Measurements from ENCODE around the gene RSPO3.
"Not testable (repeated sequence)": the region's sequence is repeated elsewhere in the genome, so short reads cannot be mapped to it uniquely, and the experiment has no call there.

The RSPO3 gene

DNA sequence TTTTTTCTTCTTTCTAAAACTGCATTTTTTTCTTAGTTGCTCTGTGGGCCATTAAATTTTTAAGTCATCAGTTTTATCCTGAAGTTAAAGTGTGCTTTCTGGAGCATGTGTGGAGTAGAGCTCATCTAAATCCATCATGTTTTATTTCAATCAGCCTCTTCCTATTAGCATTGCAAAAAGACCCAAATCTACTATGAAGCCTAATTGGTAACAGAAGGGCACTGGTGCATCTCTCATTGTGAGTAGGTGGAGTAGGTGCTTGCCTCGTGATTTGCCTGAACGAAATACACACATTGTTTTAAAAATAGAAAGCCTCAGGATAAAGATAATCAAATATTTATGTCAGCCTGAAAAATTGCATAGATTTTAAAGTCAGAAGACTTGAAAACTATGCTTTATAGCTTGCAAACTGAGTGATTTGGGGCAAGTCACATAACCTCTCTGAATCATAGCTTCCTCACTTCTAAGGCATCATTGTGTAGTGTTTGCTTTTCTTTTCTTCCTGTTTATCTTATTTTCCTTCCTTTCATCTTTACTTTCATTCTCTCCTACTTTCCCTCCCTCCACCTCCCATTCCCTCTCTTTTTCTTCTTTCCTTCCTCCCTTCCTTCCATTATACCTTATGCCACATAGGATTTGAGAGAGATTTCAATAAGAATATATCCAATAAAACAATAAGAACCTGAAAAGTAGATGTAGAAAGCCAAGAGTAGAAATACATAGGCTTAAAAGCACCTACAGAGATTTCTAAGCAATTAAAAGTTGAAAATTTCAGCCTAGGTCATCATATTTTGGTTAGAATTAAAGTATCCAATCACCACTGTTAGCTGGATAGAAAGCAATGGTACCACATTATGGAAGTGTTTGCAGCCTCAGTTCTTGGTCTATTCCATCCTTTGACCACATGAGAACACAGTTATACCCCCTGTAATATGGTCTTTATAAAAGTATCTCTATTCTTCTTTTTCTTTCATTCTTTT, 98.6 kb downstream of the RSPO3 start:
- TF ChIP-seq, protein P1, sequence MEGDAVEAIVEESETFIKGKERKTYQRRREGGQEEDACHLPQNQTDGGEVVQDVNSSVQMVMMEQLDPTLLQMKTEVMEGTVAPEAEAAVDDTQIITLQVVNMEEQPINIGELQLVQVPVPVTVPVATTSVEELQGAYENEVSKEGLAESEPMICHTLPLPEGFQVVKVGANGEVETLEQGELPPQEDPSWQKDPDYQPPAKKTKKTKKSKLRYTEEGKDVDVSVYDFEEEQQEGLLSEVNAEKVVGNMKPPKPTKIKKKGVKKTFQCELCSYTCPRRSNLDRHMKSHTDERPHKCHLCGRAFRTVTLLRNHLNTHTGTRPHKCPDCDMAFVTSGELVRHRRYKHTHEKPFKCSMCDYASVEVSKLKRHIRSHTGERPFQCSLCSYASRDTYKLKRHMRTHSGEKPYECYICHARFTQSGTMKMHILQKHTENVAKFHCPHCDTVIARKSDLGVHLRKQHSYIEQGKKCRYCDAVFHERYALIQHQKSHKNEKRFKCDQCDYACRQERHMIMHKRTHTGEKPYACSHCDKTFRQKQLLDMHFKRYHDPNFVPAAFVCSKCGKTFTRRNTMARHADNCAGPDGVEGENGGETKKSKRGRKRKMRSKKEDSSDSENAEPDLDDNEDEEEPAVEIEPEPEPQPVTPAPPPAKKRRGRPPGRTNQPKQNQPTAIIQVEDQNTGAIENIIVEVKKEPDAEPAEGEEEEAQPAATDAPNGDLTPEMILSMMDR (IDR thresholded peaks at IDR 0.05; ENCODE audit: low read depth, low read length, missing control alignments), result no peak
- Histone ChIP-seq H3K27me3 (replicated peaks) (no peaks in the 10 kb centered on the region), H3K36me3 (replicated peaks) (no peaks in the 10 kb centered on the region), H3K4me3 (ENCODE audit: low read depth, low read length) (no peak overlapping the region), H3K27ac (no peak overlapping the region)
- in situ Hi-C loops (cut with HindIII; ENCODE audit: low pct_ligation_motif_present, low sequenced_read_pairs), result no loop called here
- DNase-seq, result no peak

DNA sequence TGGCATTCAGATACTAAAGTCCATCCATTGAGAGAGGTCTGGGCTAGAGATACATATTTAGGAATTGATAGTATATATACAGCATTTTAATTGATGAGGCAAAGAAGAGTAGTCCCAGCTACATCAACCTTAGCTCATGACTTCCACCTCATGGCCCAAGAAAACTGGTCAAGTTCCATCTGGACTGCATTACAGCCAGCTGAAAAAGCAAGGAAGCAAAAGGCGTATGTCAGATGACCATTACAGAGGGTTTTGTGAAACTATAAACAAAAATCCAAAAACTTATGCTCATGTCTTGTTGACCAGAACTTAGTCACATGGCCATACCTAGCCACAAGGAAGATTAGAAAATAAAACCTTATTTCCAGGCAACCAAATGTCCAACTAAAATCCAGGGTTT, 101.4 kb downstream of the RSPO3 start:
- in situ Hi-C loops (cut with HindIII; ENCODE audit: low pct_ligation_motif_present, low sequenced_read_pairs), result no loop called here
- Histone ChIP-seq H3K27ac (no peak overlapping the region), H3K36me3 (replicated peaks) (no peaks in the 10 kb centered on the region), H3K4me3 (ENCODE audit: low read depth, low read length) (no peak overlapping the region), H3K27me3 (replicated peaks) (no peaks in the 10 kb centered on the region)
- DNase-seq, result no peak
- TF ChIP-seq, protein P1 (IDR thresholded peaks at IDR 0.05; ENCODE audit: low read depth, low read length, missing control alignments), result no peak

DNA sequence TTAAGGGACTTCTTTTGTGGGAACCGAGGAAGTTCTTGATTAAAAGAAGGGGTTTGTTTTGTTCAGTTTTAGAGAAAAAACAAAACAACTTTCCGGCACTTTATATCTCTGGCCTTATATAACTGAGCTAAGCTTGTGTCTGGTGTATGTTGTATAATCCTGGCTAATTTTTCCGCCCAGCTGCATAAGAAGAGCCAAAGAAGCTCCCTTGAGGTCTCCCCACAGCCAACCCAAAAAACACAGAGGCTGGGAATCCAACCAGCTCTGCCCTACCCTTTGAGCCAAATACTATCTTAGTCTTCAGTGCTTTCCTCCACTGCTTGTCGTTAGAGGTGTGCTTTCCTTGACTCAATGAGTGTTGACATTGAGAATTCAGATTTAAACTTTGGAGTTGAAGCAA, 102.7 kb downstream of the RSPO3 start:
- H3K27ac ChIP-seq, result no peak overlapping the region
- H3K36me3 ChIP-seq (replicated peaks), result no peaks in the 10 kb centered on the region
- TF ChIP-seq, protein P1 (IDR thresholded peaks at IDR 0.05; ENCODE audit: low read depth, low read length, missing control alignments), result no peak
- in situ Hi-C loops (cut with HindIII; ENCODE audit: low pct_ligation_motif_present, low sequenced_read_pairs), result no loop called here
- no peaks in the 10 kb centered on the region for H3K27me3 ChIP-seq (replicated peaks)
- H3K4me3 ChIP-seq (ENCODE audit: low read depth, low read length), result no peak overlapping the region
- no peak for DNase-seq

DNA sequence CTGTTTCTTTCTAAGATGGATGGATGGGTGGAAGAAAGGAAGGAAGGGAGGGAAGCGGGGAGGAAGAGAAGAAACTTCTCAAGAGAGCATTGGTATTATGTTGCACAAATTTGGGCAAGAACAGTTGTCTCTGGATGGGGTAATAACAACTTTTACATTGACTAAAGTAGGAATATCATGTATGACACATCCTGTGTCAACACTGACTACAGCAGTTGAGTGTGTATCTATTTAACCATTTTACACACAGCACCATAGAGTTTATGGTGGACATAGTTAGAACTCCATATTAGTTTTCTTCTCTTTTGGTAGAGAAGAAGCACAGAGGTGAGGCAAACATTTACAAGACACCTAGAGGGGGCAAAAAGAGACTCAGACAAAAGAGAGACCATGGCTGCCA, 103.9 kb downstream of the RSPO3 start:
- Histone ChIP-seq H3K27ac (no peak overlapping the region), H3K4me3 (ENCODE audit: low read depth, low read length) (no peak overlapping the region), H3K27me3 (replicated peaks) (no peaks in the 10 kb centered on the region), H3K36me3 (replicated peaks) (no peaks in the 10 kb centered on the region)
- TF ChIP-seq, protein P1 (IDR thresholded peaks at IDR 0.05; ENCODE audit: low read depth, low read length, missing control alignments), result no peak
- in situ Hi-C loops (cut with HindIII; ENCODE audit: low pct_ligation_motif_present, low sequenced_read_pairs), result no loop called here
- no peak for DNase-seq

DNA sequence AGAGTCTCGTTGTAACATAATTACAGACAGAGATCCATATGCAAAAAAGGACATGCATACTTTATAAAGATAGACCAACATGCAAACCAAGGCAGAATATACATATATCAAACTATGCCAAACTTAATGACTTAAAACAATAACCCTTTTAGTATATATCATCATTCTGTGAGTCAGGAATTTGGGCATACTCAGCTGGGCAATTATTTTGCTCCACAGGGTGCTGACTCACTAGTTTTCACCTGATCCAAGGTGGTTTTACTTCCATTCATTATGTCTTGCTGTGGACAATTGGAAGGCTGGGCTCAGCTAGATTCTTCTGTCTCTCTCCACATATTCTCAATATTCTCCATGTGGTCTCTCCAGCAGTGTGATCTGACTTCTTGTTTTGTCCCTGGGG, 107.0 kb downstream of the RSPO3 start:
- no peak for DNase-seq
- no peak overlapping the region for H3K4me3 ChIP-seq (ENCODE audit: low read depth, low read length)
- H3K27me3 ChIP-seq (replicated peaks), result no peaks in the 10 kb centered on the region
- no peaks in the 10 kb centered on the region for H3K36me3 ChIP-seq (replicated peaks)
- in situ Hi-C loops (cut with HindIII; ENCODE audit: low pct_ligation_motif_present, low sequenced_read_pairs), result no loop called here
- no peak overlapping the region for H3K27ac ChIP-seq
- TF ChIP-seq, protein P1 (IDR thresholded peaks at IDR 0.05; ENCODE audit: low read depth, low read length, missing control alignments), result no peak

DNA sequence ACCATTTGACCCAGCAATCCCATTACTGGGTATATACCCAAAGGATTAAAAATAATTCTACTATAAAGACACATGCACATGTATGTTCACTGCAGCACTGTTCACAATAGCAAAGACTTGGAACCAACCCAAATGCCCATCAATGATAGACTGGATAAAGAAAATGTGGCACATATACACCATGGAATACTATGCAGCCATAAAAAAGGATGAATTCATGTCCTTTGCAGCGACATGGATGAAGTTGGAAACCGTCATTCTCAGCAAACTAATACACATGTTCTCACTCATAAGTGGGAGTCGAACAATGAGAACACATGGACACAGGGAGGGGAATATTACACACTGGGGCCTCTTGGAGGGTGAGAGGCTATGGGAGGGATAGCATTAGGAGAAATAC, 115.3 kb downstream of the RSPO3 start:
- H3K36me3 ChIP-seq (replicated peaks); H3K27me3 ChIP-seq (replicated peaks); in situ Hi-C loops (cut with HindIII; ENCODE audit: low pct_ligation_motif_present, low sequenced_read_pairs): not testable (repeated sequence)

More for the DNA sequence above, 115.3 kb downstream of the RSPO3 start:
- not testable (repeated sequence) for H3K4me3 ChIP-seq (ENCODE audit: low read depth, low read length); DNase-seq; H3K27ac ChIP-seq
